DOHH2 (cell line): ENCODE results near the gene CCR3.

Source experiments
- H3F3A ChIP-seq: fragments of 200-600 bp; sonication (generic), shearing (Covaris generic); 2 replicates; pipeline ENCODE4 v1.6.0; 2016; ENCODE audit warnings: antibody characterized with exemption, mild to moderate bottlenecking; ENCODE audit not compliant: control insufficient read depth, insufficient read depth
- H3K27ac ChIP-seq: fragments of 200-600 bp; sonication (generic); 2 replicates; pipeline ENCODE4 v1.5.1; 2014; ENCODE audit warnings: low read depth, mild to moderate bottlenecking, low read length, moderate library complexity
- H3K27me3 ChIP-seq: fragments of 200-600 bp; sonication (generic); 2 replicates; pipeline ENCODE4 v1.6.1; 2014; ENCODE audit warnings: mild to moderate bottlenecking, low read length, mixed read lengths; ENCODE audit not compliant: control insufficient read depth
- H3K36me3 ChIP-seq: fragments of 200-600 bp; sonication (generic); 2 replicates; pipeline ENCODE4 v1.6.1; 2014; ENCODE audit warnings: mild to moderate bottlenecking, low read length, moderate library complexity, mixed read lengths; ENCODE audit not compliant: control insufficient read depth
- H3K4me1 ChIP-seq: fragments of 200-600 bp; sonication (generic); 2 replicates; pipeline ENCODE4 v1.6.1; 2014; ENCODE audit warnings: mild to moderate bottlenecking, low read length, mixed read lengths; ENCODE audit not compliant: control insufficient read depth
- H3K4me2 ChIP-seq: fragments of 200-600 bp; sonication (generic); 2 replicates; pipeline ENCODE4 v1.6.0; 2014; ENCODE audit warnings: mild to moderate bottlenecking, low read length, moderate library complexity
- H3K4me3 ChIP-seq: fragments of 200-600 bp; sonication (generic); 2 replicates; pipeline ENCODE4 v1.5.1; 2014; ENCODE audit warnings: mild to moderate bottlenecking, low read length, mixed read lengths
- H3K79me2 ChIP-seq: fragments of 200-600 bp; sonication (generic); 2 replicates; pipeline ENCODE4 v1.6.1; 2014; ENCODE audit warnings: mild to moderate bottlenecking, low read length, mixed read lengths; ENCODE audit not compliant: control insufficient read depth
- H3K9me2 ChIP-seq: fragments of 200-600 bp; sonication (generic); replicated peaks from 2 replicates; pipeline ENCODE4 v1.6.1; 2014; ENCODE audit warnings: mild to moderate bottlenecking, low read length, mixed read lengths; ENCODE audit not compliant: control insufficient read depth
- H3K9me3 ChIP-seq: fragments of 200-600 bp; sonication (generic); 2 replicates; pipeline ENCODE4 v1.6.1; 2014; ENCODE audit warnings: antibody characterized with exemption, low read length, mixed read lengths; ENCODE audit not compliant: control insufficient read depth, insufficient read depth
- H4K20me1 ChIP-seq: fragments of 200-600 bp; sonication (generic); 2 replicates; pipeline ENCODE4 v1.6.0; 2014; ENCODE audit warnings: low read depth, mild to moderate bottlenecking, antibody characterized with exemption, low read length, moderate library complexity; ENCODE audit not compliant: control insufficient read depth, insufficient read depth
- CTCF ChIP-seq: fragments of 200-600 bp; sonication (generic); IDR thresholded peaks from one replicate; pipeline ENCODE4 v1.5.1; 2014; ENCODE audit warnings: antibody characterized with exemption, mild to moderate bottlenecking, low read depth, low read length; ENCODE audit not compliant: poor library complexity, severe bottlenecking
- EZH2phosphoT487 ChIP-seq: fragments of 200-600 bp; sonication (generic); IDR thresholded peaks from 2 replicates; pipeline ENCODE4 v1.6.1; 2017; ENCODE audit warnings: borderline replicate concordance, mild to moderate bottlenecking, antibody characterized with exemption, low read length, moderate library complexity, mixed read lengths

CCR3 gene

GRCh38 chr3:46200790-46201189 lies 41.5 kb upstream of the CCR3 start:
- peaks cover 18% of the 10 kb centered on the region for H3K27me3 ChIP-seq
- H3K9me2 ChIP-seq = no peaks in the 10 kb centered on the region; the same call in 1 of the 2 replicates
- TF ChIP-seq EZH2phosphoT487 (no peak), CTCF (no peak)
- H4K20me1 ChIP-seq = no peaks in the 10 kb centered on the region
- no peak overlapping the region for H3K27ac ChIP-seq
- no peaks in the 10 kb centered on the region for H3K4me1 ChIP-seq
- no peaks in the 10 kb centered on the region for H3K36me3 ChIP-seq
- H3K4me3 ChIP-seq = no peak overlapping the region
- no peaks in the 10 kb centered on the region; the same call in 1 of the 2 replicates for H3K9me3 ChIP-seq
- H3K79me2 ChIP-seq = no peaks in the 10 kb centered on the region
- H3K4me2 ChIP-seq = no peak overlapping the region
- H3F3A ChIP-seq = no peaks in the 10 kb centered on the region

GRCh38 chr3:46202535-46202934 lies 39.7 kb upstream of the CCR3 start:
- no peaks in the 10 kb centered on the region for H3K36me3 ChIP-seq

GRCh38 chr3:46203681-46204080 lies 38.6 kb upstream of the CCR3 start:
- Histone ChIP-seq H3K9me3 (no peaks in the 10 kb centered on the region), H3K4me3 (no peak overlapping the region), H3K4me1 (no peaks in the 10 kb centered on the region), H3K9me2 (no peaks in the 10 kb centered on the region), H3K79me2 (no peaks in the 10 kb centered on the region), H4K20me1 (no peaks in the 10 kb centered on the region), H3K4me2 (no peak overlapping the region), H3K27me3 (peaks cover 12% of the 10 kb centered on the region), H3K27ac (no peak overlapping the region), H3K36me3 (no peaks in the 10 kb centered on the region), H3F3A (no peaks in the 10 kb centered on the region)
- TF ChIP-seq CTCF = no peak
- no peak for TF ChIP-seq EZH2phosphoT487

More at GRCh38 chr3:46202535-46202934, 39.7 kb upstream of the CCR3 start:
- no peaks in the 10 kb centered on the region for H3K9me2 ChIP-seq
- TF ChIP-seq CTCF = no peak
- TF ChIP-seq EZH2phosphoT487 = no peak
- H3K4me2 ChIP-seq = no peak overlapping the region
- H3K79me2 ChIP-seq = no peaks in the 10 kb centered on the region
- H3F3A ChIP-seq = no peaks in the 10 kb centered on the region
- H3K4me3 ChIP-seq = no peak overlapping the region
- no peaks in the 10 kb centered on the region for H3K9me3 ChIP-seq
- H3K4me1 ChIP-seq = no peaks in the 10 kb centered on the region
- H4K20me1 ChIP-seq = no peaks in the 10 kb centered on the region
- H3K27ac ChIP-seq = no peak overlapping the region
- peaks cover 15% of the 10 kb centered on the region for H3K27me3 ChIP-seq
